Cardiac septum (tissue), 1 donor: ENCODE results near the gene GPX1. TPM values are rescaled to one million over a fixed set of nuclear protein-coding genes. Genes with fewer than 3 reads are reported as not detected.
A peak's percentile ranks its signal among the peaks of the same experiment; 100 is the strongest.
"Not testable (repeated sequence)": the region's sequence is repeated elsewhere in the genome, so short reads cannot be mapped to it uniquely, and the experiment has no call there.

ENCODE experiments used
- DNase-seq: peaks from one replicate; pipeline ENCODE4 v3.0.0-alpha.2; 2020; ENCODE audit warnings: low spot score
- intact Hi-C: fragments of 100-400 bp; cut with DNase I; formaldehyde crosslinking; loops from one replicate; pipeline ENCODE4 v1.14.0; 2022
- long read RNA-seq: library from polyadenylated mRNA; unstranded; transcript quantifications from one replicate; pipeline ENCODE4 v2.0.0, GENCODE V29; 2021
- total RNA-seq: library from RNA; stranded (reverse); fragmentation: NEBNext Ultra II Directional; extraction: Animal tissue kit (Norgen Biotek cat#: 25700); gene quantifications from one replicate; pipeline ENCODE4 v1.2.1, GENCODE V29; 2021
- donor health status: DM: no; HTN: no; CAD: no.

Gene GPX1
- 106 TPM for total RNA-seq
- long read RNA-seq, transcript GPX1-202 (2 exons, 1,151 nt): major isoform, 50 of 54 reads
- long read RNA-seq, partial matches to known transcripts: 0 of 54 reads
- long read RNA-seq, other reads (novel, unspliced or antisense): 1 of 54 reads

DNA sequence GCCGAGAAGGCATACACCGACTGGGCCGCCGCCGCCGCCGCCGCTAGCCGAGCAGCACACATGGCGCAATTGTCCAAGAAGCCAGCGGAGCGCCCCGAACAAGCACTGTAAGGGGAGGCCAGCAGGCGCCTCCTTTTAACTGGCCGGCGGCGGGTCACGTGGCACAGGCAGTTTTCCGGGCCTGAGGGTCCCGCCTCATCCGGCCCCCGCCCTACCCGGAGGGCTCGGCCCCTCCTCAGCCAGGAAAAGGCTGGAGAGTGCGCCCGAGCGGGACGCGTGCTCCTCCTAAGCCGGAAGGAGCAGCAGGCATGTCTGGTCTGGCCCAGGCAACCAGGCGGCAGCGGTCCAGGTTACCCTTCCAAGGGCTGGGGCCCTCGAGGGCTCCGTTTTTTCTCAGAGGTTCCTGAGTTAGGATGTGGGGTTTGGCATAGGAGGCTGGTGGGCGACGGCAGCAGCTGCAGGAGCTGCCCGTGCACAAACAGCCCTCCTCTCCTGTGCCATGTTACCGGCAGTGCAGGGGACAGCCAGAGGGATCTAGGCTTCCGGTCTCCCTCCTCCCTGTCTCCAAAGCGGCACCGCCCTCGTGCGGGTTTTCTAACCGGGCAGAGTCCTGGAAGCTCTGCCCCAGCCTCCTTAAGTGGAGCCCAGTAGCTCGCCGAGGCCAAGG is at the start of gene GPX1:
GPX1 (minus strand) TSS at position 137 of the 667 bp plus-strand sequence; CDS start at position 62, 75 bp downstream.
- intact Hi-C loops: loop anchor here (2.0 to 5.0 kb wide), 2 partner anchors 54 to 89 kb away; partner anchors contain the start of gene TCTA
- DNase-seq: peak; percentile 97

DNA sequence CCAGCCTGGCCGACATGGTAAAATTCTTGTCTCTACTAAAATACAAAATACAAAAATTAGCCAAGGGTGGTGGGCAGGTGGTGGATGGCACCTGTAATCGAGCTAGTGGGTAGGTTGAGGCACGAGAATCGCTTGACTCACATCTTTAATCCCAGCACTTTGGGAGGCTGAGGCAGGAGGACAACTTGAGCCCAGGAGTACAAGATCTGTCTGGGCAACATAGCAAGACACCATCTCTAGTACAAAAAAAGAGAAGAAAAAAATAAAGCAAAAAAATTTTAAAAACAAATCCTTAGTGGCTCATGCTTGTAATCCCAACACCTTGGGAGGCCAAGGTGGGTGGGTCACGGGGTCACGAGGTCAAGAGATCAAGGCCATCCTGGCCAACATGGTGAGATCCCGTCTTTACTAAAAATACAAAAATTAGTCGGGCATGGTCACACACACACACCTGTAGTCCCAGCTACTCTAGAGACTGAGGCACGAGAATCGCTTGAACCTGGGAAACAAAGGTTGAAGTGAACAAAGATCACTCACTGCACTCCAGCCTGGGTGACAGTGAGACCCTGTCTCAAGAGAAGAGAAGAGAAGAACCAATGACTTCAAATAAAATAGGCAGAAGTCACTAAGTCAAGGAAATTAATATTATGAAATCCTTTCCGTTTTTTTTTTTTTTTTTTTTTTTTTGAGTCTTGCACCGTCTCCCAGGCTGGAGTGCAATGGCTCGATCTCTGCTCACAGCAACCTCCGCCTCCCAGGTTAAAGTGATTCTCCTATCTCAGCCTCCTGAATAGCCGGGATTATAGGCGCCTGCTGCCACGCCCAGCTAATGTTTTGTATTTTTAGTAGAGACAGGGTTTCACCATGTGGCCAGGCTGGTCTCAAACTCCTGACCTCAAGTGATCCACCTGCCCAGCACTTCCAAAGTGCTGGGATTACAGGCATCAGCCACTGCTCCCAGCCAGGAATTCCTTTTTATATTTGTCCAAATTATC is 48.7 kb upstream of the GPX1 start:
- no peak for DNase-seq
- intact Hi-C loops: no loop called here

DNA sequence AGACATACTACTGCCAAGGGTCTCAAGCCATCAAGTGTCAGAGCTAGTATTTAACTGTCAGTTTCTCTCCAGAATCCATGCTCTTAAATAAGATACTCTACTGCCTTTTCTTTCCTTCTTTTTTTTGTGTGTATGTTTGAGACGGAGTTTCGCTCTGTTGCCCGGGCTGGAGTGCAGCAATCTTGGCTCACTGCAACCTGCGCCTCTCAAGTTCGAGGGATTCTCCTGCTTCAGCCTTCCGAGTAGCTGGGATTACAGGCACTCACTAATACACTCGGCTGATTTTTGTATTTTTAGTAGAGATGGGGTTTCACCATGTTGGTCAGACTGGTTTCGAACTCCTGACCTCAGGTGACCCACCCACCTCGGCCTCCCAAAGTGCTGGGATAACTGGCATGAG is 47.4 kb upstream of the GPX1 start:
- intact Hi-C loops, DNase-seq: not testable (repeated sequence)

DNA sequence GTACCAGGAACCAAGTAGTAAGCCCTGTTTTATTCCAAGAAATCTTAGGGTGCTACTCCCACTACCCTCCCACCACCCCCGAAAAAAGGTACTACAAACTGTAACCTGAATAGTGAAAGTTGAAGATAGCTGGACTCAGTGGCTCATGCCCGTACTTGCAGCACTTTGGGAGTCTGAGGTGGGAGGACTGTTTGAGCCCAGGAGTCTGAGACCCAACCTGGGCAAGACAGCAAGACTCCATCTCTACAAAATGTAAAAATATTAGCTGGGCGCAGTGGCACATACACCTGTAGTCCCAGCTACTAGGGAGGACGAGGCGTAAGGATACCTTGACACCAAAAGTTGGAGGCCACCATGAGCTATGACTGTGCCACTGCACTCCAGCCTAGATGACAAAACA is 45.7 kb upstream of the GPX1 start:
- DNase-seq: no peak
- intact Hi-C loops: no loop called here

DNA sequence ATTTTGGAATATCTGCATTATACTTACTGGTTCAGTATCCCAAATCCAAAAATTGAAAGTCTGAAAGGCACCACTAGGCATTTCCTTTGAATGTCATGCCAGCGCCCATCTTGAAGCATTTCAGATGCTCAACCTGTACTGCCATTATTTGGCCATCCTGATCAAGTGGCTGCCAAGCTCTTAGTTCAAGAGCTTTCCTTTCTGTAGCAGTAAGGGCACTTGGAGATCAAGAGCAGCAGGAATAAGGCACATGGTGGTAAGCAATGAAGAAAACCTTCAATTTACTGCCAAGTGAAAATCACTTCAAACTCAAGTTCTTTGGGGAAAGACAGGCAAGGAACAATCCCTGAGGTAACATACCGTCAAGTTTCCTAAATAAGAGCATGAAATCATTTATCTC is 43.6 kb upstream of the GPX1 start:
- intact Hi-C loops: no loop called here

DNA sequence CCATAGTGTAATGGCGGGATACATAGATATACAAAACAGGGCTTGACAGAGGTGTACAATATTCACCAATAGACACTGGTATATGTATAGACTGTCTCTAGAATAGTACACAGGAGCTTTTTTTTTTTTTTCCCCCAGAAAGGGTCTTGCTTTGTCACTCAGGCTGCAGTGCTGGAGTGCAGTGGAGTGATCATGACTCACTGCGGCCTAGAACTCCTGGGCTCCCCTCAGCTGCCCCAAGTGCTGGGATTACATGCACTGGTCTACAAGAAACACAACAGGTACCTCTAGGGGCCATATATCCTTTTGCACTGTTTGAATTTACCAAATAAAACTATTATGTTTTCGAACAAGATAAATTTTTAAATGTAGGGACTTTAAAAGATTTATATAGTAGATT is 41.3 kb upstream of the GPX1 start:
- intact Hi-C loops: no loop called here
- no peak for DNase-seq

More for the DNA sequence above, 43.6 kb upstream of the GPX1 start:
- no peak for DNase-seq

DNA sequence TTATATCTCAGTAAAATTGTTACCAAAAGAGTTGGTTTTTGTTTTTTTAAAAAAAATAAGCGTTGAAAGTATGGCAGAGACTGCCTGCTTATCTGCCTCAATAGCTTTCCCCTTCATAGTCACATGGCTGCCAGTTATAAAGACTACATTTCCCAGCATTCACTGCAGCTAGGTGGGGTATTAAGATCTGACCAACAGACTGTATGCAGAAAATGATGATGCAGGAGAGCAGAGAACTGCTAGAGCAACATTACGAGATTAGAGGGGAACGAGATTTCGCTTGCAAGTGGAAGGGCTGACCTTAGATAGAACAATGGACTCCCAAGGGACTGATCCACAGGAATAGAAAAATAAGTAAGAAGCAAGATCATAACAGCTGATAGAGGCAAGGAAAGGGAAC is 39.3 kb upstream of the GPX1 start:
- DNase-seq: no peak
- intact Hi-C loops: no loop called here

DNA sequence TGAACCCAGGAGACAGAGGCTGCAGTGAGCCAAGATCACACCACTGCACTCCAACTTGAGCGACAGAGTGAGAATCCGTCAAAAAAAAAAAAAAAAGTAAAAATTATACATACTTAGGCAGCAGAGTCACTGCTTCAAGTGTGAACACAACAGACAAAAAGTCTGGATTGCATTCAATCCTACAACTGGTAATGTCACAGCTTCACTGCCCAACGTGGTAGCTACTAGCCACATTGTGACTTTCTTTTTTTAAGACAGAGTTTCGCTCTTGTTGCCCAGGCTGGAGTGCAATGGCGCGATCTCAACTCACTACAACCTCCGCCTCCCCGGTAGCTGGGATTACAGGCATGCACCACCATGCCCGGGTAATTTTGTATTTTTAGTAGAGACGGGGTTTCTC is 33.2 kb upstream of the GPX1 start:
- DNase-seq, intact Hi-C loops: not testable (repeated sequence)

DNA sequence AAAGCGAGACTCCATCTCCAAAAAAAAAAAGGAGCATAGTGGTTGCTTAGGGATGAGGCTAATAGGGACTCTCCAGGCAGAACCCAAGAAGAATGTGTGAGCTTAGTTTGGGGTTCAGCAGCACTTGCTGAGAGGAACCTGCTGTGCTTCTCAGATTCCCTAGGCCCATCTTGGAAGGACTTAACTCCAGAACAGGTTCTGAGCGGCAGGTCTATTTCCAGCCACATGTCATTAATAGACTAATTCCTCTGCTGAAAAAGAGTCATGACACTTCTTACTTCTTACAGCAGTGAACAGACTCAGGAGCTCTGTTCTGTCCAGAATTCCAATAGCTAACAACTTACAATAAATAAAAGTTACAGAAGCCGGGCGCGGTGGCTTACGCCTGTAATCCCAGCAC is 31.1 kb upstream of the GPX1 start:
- intact Hi-C loops: no loop called here
- DNase-seq: no peak

DNA sequence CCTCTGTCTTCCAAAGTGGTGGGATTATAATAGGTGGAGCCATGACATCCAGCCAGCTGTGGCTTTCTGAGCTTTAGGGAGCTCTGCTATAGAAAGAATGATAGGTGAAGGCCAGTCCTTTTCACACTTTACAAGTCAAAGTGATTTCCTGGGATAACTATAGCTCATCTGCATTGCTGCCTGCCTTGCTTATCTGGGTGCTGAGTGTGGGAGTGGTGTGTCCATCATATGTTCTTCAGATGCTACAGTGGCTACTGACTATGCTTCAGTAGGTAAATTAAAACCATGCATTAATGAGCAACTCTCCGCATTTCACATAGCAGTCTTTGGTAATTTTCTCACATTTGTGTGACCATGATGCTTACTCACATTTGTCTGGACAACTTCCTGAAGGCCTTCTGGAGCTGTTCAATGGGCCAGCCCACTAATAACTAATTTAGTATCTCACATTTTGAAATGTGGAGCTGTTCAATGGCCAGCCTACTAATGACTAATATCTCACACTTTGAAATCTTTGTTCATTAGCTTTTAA is 30.2 kb upstream of the GPX1 start:
- DNase-seq: no peak
- intact Hi-C loops: no loop called here

DNA sequence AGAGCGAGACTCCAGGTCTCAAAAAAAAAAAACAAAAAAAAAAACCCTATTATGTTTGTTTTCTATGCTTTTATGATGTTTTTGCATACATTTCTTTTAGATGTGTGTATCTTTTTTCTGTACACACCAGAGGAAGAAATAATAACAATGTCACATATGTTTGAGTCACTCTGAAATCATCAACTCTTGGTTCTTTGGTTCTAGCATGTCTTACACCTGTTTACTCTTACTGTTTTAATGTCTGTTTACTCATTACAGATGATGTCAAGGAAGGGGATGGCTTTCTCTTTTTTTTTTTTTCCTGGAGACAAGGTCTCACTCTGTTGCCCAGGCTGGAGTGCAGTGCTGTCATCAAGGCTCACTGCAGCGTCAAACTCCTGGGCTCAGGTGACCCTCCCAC is 29.6 kb upstream of the GPX1 start:
- no peak for DNase-seq
- intact Hi-C loops: no loop called here

DNA sequence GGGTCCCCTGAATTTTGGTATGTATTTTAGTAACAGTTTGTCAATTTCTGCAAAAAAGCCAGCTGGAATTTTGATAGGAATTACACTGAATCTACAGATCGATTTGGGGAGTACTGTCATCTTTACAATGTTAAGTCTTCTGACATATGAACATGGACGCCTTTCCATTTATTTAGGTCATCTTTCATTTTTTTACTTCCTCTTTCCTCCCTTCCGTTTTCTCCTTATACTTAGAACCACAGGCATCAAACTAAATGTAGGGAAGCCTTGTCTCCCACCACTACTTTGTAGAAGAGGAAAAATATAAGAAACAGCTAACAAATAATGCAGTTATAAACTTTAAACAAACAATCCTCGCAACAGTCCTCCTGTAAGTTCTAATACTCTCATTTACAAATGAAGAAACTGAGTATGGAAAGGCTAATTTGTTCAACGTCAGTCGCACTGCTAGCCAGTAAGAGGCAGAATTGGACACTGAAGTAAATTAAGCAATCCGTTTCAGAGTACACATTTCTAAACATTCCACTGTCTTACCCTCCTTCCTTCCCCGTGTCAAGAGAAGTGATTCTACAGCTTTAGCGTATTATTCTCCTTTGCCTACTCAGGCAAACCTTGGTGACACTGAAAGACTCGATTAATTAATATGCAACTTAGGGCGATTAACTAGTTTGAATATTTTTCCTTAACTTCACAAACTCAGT is 28.1 kb upstream of the GPX1 start:
- DNase-seq: no peak
- intact Hi-C loops: no loop called here

DNA sequence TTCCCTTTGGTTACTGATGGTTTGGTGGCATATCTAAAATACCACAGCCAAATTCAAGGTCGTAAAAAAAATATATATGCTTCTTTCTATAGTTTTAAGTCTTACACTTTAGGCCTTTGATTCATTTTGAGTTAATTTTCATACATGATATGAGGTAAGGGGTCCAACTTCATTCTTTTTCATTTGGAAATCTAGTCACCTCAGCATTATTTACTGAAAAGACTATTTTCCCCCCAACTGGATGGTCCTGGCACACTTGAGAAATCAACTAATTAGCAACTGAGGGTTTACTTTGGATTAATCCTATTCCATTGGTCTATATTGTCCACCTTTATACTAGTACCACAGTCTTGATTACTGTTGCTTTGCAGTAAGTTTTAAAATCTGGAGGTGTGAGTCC is 27.5 kb upstream of the GPX1 start:
- no peak for DNase-seq
- intact Hi-C loops: no loop called here

DNA sequence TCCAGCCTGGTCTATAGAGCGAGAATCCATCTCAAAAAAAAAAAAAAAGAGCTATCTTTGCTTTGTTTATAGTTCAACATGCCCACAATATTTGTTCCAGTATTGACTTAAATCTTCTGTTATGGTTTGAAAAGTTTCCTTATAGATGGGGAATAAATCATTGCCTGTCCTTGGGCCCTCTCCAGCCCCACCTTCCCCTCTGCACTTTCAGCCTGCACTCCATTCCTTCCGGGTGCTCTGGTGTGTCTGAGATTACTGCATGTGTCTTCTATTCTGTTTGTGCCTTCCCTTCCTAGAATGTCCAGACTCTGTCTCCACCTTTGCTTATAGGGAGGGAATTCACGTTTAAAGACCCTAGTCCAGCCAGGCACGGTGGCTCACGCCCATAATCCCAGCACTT is 25.2 kb upstream of the GPX1 start:
- intact Hi-C loops: no loop called here

DNA sequence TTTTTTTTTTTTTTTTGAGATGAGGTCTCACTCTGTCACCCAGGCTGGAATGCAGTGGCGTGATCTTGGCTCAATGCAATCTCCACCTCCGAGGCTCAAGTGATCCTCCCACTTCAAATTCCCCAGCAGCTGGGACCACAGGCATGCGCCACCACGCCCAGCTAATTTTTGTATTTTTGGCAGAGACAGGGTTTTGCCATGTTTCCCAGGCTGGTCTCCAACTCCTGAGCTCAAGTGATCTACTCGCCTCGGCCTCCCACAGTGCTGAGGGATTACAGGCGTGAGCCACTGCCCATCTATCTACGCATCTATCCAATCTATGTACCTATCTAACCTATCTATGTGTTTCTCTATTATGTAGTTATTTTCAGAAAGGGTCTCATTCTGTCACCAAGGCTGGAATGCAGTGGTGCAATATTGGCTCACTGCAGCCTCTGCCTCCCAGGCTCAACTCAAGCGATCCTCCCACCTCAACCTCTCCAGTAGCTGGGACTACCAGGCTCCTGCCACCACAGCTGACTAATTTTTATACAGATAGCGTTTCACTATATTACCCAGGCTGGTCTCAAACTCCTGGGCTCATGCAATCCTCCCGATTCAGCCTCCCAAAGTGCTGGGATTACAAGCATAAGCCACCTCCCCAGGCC is 20.2 kb upstream of the GPX1 start:
- intact Hi-C loops: no loop called here
- DNase-seq: no peak

More for the DNA sequence above, 25.2 kb upstream of the GPX1 start:
- no peak for DNase-seq

DNA sequence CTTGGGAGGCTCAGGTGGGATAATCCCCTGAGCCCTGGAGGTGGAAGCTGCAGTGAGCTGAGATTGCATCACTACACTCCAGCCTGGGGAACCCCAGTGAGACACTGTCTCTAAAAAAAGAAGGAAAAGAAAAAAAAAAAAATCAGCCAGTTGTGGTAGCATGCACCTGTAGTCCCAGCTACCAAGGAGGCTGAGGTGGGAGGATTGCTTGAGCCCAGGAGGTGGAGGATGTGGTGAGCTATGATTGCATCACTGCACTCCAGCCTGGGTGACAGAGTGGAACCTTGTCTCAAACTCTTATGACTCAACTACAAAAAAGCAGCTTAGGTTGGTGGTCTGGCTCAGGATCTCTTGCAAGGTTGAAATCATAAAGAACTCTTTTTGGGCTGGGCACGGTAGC is 19.3 kb upstream of the GPX1 start:
- no peak for DNase-seq
- intact Hi-C loops: no loop called here

DNA sequence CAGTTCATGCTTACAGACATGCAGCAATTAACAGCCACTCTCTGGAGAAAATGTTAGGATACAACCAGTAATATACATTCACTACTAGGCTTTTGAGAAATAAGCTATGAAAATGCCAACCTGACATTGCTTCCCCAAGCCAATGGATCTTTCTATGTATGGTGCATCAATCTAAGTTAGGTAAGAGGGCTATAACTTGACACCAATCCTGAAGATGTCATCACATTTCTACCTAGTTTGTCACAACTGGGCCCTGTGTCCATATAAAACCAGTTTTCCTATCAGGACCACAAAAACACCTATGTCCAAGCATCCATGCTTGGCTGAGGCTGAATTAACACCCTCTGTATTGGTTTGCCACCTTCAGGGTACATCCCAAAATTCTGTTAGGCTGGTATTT is 13.8 kb upstream of the GPX1 start:
- no peak for DNase-seq
- intact Hi-C loops: no loop called here

DNA sequence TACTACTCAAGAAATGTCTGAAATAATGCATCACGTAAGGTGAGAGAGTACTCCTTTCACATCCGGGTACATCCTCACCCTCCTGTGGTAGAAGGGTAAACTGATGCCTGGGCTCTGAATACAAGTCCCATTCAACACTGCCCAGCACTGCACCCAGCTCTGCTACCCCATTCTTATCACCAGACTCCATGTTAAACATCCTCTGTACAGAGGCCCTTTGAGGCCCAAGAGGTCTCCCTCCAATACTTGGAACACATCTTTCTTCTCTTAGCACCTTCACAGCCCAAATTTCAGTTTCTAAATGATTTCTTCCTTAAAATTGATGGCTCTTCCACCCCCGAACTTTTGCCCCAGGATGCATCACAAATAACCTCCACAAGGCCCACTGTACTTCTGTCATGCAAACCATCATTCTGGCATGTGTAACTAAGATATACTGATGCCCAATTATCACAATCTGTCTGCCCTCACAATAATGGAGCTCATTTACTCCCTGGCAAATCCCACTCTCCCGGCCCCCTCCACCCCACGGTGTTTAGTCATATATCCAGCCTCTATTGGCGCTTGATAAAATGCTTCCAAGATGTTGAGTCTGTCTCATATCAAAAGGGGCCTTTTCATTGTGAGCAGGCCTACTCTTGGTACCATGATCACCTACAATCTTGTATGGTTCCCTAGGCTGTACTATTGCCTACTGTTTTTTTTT is 12.6 kb upstream of the GPX1 start:
- intact Hi-C loops: no loop called here
- DNase-seq: no peak

DNA sequence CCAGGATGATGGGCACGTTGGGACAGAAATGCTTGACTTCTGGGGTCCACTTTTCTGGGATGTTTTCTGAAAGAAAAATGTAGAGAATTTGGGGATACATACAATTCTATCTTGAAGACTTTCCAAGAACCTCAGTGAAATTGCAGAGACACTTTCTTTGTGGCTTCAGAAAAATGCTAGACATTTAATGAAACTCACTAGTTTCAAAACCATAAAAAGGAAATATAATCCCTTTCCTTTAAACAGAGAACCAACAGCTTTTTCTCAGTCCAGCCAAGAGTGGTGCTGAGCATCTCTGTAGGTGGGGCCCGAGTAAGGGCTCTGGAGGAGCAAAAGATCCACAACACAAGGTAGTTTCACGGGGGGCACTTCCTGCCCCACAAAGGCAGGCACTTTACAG is 4.4 kb upstream of the GPX1 start:
- intact Hi-C loops: no loop called here
- no peak for DNase-seq
